ENCODE results near the gene FARSB. TPM values are rescaled to one million over a fixed set of nuclear protein-coding genes. Genes with fewer than 3 reads are reported as not detected.

FARSB gene
- total and polyA plus RNA-seq, 7 experiments from 2014 or later, result 10.5 to 31.8 (median 16.5) TPM

- POLR2A ChIA-PET, result interaction anchor here (0.5 kb wide), 1 partner anchor 29 kb away, joined by 3 read pairs; no protein-coding TSS in a partner anchor
- Histone ChIP-seq H3K27me3 (ENCODE audit: control insufficient read depth in 2 of 2, insufficient read depth in 2 of 2, low read length in 2 of 2) (no peaks in the 10 kb centered on the region), H3K4me3 (ENCODE audit: low read length) (no peak overlapping the region), H3K36me3 (ENCODE audit: control insufficient read depth in 2 of 3, insufficient read depth in 3 of 3, low read length in 3 of 3) (peaks cover 0 to 14% (median 6%) of the 10 kb centered on the region in 3 experiments), H3K27ac (ENCODE audit: low read depth, low read length) (no peak overlapping the region), H3K4me1 (ENCODE audit: control insufficient read depth in 2 of 2, insufficient read depth in 2 of 2, low read length in 2 of 2) (no peaks in the 10 kb centered on the region), H3K9me3 (ENCODE audit: control insufficient read depth in 2 of 3, low read length in 3 of 3) (no peaks in the 10 kb centered on the region)
- peak; percentile 32 for ATAC-seq
- intact Hi-C loops (cut with micrococcal nuclease), result loop anchor here in 1 of 2 donors (5.0 kb wide), 2 partner anchors 141 to 506 kb away; partner anchors contain the start of gene SGPP2
- Mint-ChIP-seq H3K27ac (no peak overlapping the region), H3K4me1 (peaks cover 0 to 3% (median 0%) of the 10 kb centered on the region in 7 donors), H3K4me3 (no peak overlapping the region), H3K27me3 (no peaks in the 10 kb centered on the region), H3K9me3 (no peaks in the 10 kb centered on the region), H3K36me3 (peaks cover 0 to 44% (median 7%) of the 10 kb centered on the region in 5 donors)
- DNase-seq, result no peak
- CTCF ChIA-PET, result no interaction called here
Observed at GRCh38 chr2:222563106-222563718, 92.7 kb downstream of the FARSB start.

- Histone ChIP-seq H3K27me3 (ENCODE audit: control insufficient read depth in 2 of 2, insufficient read depth in 2 of 2, low read length in 2 of 2) (no peaks in the 10 kb centered on the region), H3K36me3 (ENCODE audit: control insufficient read depth in 2 of 3, insufficient read depth in 3 of 3, low read length in 3 of 3) (peaks cover 0 to 5% (median 0%) of the 10 kb centered on the region in 3 experiments), H3K4me1 (ENCODE audit: control insufficient read depth in 2 of 2, insufficient read depth in 2 of 2, low read length in 2 of 2) (no peaks in the 10 kb centered on the region), H3K4me3 (ENCODE audit: low read length) (no peak overlapping the region), H3K9me3 (ENCODE audit: control insufficient read depth in 2 of 3, low read length in 3 of 3) (no peaks in the 10 kb centered on the region), H3K27ac (ENCODE audit: low read depth, low read length) (no peak overlapping the region)
- DNase-seq (peak in 1 of 9 donors; percentile 5), ATAC-seq (peak; percentile 52)
- Mint-ChIP-seq H3K9me3 (peaks cover 0 to 2% (median 0%) of the 10 kb centered on the region in 11 donors), H3K27me3 (peaks cover 0 to 2% (median 0%) of the 10 kb centered on the region in 5 donors), H3K27ac (no peak overlapping the region), H3K4me3 (no peak overlapping the region), H3K36me3 (peaks cover 0 to 34% (median 0%) of the 10 kb centered on the region in 5 donors), H3K4me1 (peaks cover 0 to 2% (median 0%) of the 10 kb centered on the region in 7 donors)
- intact Hi-C loops (cut with micrococcal nuclease), result loop anchor here in 1 of 2 donors (1.0 to 5.0 kb wide), 3 partner anchors 140 to 505 kb away; partner anchors contain the start of gene SGPP2
- ChIA-PET POLR2A (no interaction called here), CTCF (interaction anchor here (1.6 kb wide), 1 partner anchor 244 kb away, joined by 4 read pairs; no protein-coding TSS in a partner anchor)
Observed at GRCh38 chr2:222561817-222562645, 93.9 kb downstream of the FARSB start.

GRCh38 chr2:222561151-222561550, 94.7 kb downstream of the FARSB start:
- DNase-seq, result no peak
- H3K9me3 Mint-ChIP-seq, result peaks cover 0 to 3% (median 0%) of the 10 kb centered on the region in 11 donors
- no peak for ATAC-seq
- peaks cover 0 to 2% (median 0%) of the 10 kb centered on the region in 7 donors for H3K4me1 Mint-ChIP-seq
- Histone ChIP-seq H3K4me1 (ENCODE audit: control insufficient read depth in 2 of 2, insufficient read depth in 2 of 2, low read length in 2 of 2) (no peaks in the 10 kb centered on the region), H3K27me3 (ENCODE audit: control insufficient read depth in 2 of 2, insufficient read depth in 2 of 2, low read length in 2 of 2) (no peaks in the 10 kb centered on the region), H3K4me3 (ENCODE audit: low read length) (no peak overlapping the region), H3K36me3 (ENCODE audit: control insufficient read depth in 2 of 3, insufficient read depth in 3 of 3, low read length in 3 of 3) (no peaks in the 10 kb centered on the region), H3K9me3 (ENCODE audit: control insufficient read depth in 2 of 3, low read length in 3 of 3) (no peaks in the 10 kb centered on the region), H3K27ac (ENCODE audit: low read depth, low read length) (no peak overlapping the region)
- H3K27ac Mint-ChIP-seq, result no peak overlapping the region
- intact Hi-C loops (cut with micrococcal nuclease), result loop anchor here in 1 of 2 donors (5.0 kb wide), 2 partner anchors 139 to 504 kb away; partner anchors contain the start of gene SGPP2
- H3K36me3 Mint-ChIP-seq, result peaks cover 0 to 25% (median 0%) of the 10 kb centered on the region in 5 donors
- ChIA-PET CTCF (interaction anchor here (1.6 kb wide), 1 partner anchor 243 kb away, joined by 4 read pairs; no protein-coding TSS in a partner anchor), POLR2A (no interaction called here)
- peaks cover 0 to 4% (median 0%) of the 10 kb centered on the region in 5 donors for H3K27me3 Mint-ChIP-seq
- H3K4me3 Mint-ChIP-seq, result no peak overlapping the region

GRCh38 chr2:222554517-222554916, 101.4 kb downstream of the FARSB start:
- Mint-ChIP-seq H3K9me3 (peaks cover 0 to 4% (median 0%) of the 10 kb centered on the region in 11 donors), H3K4me1 (no peaks in the 10 kb centered on the region), H3K27me3 (peaks cover 5 to 33% (median 29%) of the 10 kb centered on the region in 5 donors), H3K36me3 (no peaks in the 10 kb centered on the region), H3K4me3 (no peak overlapping the region), H3K27ac (no peak overlapping the region)
- H3K4me3 ChIP-seq (ENCODE audit: low read length), result no peak overlapping the region
- H3K9me3 ChIP-seq (ENCODE audit: control insufficient read depth in 2 of 3, low read length in 3 of 3), result no peaks in the 10 kb centered on the region
- intact Hi-C loops (cut with micrococcal nuclease), result no loop called here
- no peaks in the 10 kb centered on the region for H3K4me1 ChIP-seq (ENCODE audit: control insufficient read depth in 2 of 2, insufficient read depth in 2 of 2, low read length in 2 of 2)
- no peak for ATAC-seq
- no peak for DNase-seq
- H3K27ac ChIP-seq (ENCODE audit: low read depth, low read length), result no peak overlapping the region
- POLR2A ChIA-PET, result no interaction called here
- no peaks in the 10 kb centered on the region for H3K36me3 ChIP-seq (ENCODE audit: control insufficient read depth in 2 of 3, insufficient read depth in 3 of 3, low read length in 3 of 3)
- H3K27me3 ChIP-seq (ENCODE audit: control insufficient read depth in 2 of 2, insufficient read depth in 2 of 2, low read length in 2 of 2), result peaks cover 0 to 4% of the 10 kb centered on the region in 2 donors
- CTCF ChIA-PET, result no interaction called here

GRCh38 chr2:222548992-222549391, 106.9 kb downstream of the FARSB start:
- CTCF ChIA-PET, result no interaction called here

GRCh38 chr2:222547083-222547482, 108.8 kb downstream of the FARSB start:
- POLR2A ChIA-PET, result no interaction called here
- DNase-seq (no peak), ATAC-seq (no peak)
- Mint-ChIP-seq H3K4me1 (no peaks in the 10 kb centered on the region), H3K27ac (no peak overlapping the region), H3K36me3 (no peaks in the 10 kb centered on the region), H3K27me3 (peaks cover 8 to 54% (median 23%) of the 10 kb centered on the region in 5 donors), H3K4me3 (no peak overlapping the region), H3K9me3 (no peaks in the 10 kb centered on the region)
- intact Hi-C loops (cut with micrococcal nuclease), result no loop called here
- no peak overlapping the region for H3K4me3 ChIP-seq (ENCODE audit: low read length)
- H3K4me1 ChIP-seq (ENCODE audit: control insufficient read depth in 2 of 2, insufficient read depth in 2 of 2, low read length in 2 of 2), result no peaks in the 10 kb centered on the region
- no peak overlapping the region for H3K27ac ChIP-seq (ENCODE audit: low read depth, low read length)
- H3K27me3 ChIP-seq (ENCODE audit: control insufficient read depth in 2 of 2, insufficient read depth in 2 of 2, low read length in 2 of 2), result no peaks in the 10 kb centered on the region
- CTCF ChIA-PET, result no interaction called here
- no peaks in the 10 kb centered on the region for H3K36me3 ChIP-seq (ENCODE audit: control insufficient read depth in 2 of 3, insufficient read depth in 3 of 3, low read length in 3 of 3)
- H3K9me3 ChIP-seq (ENCODE audit: control insufficient read depth in 2 of 3, low read length in 3 of 3), result no peaks in the 10 kb centered on the region

More at GRCh38 chr2:222548992-222549391, 106.9 kb downstream of the FARSB start:
- intact Hi-C loops (cut with micrococcal nuclease), result no loop called here
- Histone ChIP-seq H3K36me3 (ENCODE audit: control insufficient read depth in 2 of 3, insufficient read depth in 3 of 3, low read length in 3 of 3) (no peaks in the 10 kb centered on the region), H3K9me3 (ENCODE audit: control insufficient read depth in 2 of 3, low read length in 3 of 3) (no peaks in the 10 kb centered on the region), H3K4me3 (ENCODE audit: low read length) (no peak overlapping the region), H3K4me1 (ENCODE audit: control insufficient read depth in 2 of 2, insufficient read depth in 2 of 2, low read length in 2 of 2) (no peaks in the 10 kb centered on the region), H3K27me3 (ENCODE audit: control insufficient read depth in 2 of 2, insufficient read depth in 2 of 2, low read length in 2 of 2) (peaks cover 0 to 4% of the 10 kb centered on the region in 2 donors), H3K27ac (ENCODE audit: low read depth, low read length) (no peak overlapping the region)
- Mint-ChIP-seq H3K4me1 (no peaks in the 10 kb centered on the region), H3K27ac (no peak overlapping the region), H3K27me3 (peaks cover 10 to 51% (median 32%) of the 10 kb centered on the region in 5 donors), H3K36me3 (no peaks in the 10 kb centered on the region), H3K4me3 (no peak overlapping the region), H3K9me3 (no peaks in the 10 kb centered on the region)
- no peak for ATAC-seq
- POLR2A ChIA-PET, result no interaction called here
- DNase-seq, result no peak
